NCI-H2227 (cell line): ENCODE data around the gene AKAP5.
"Not testable (repeated sequence)": the region's sequence is repeated elsewhere in the genome, so short reads cannot be mapped to it uniquely, and the experiment has no call there.

Experiments
- DNase-seq: peaks from one replicate; lab custom pipeline; 2025; ENCODE audit not compliant: unreplicated experiment; lab: John Stamatoyannopoulos, UW

AKAP5 gene

GRCh38 chr14:64502456-64502855, 37.2 kb downstream of the AKAP5 start:
- DNase-seq: no peak

GRCh38 chr14:64502887-64503433, 37.7 kb downstream of the AKAP5 start:
- DNase-seq: peak; percentile 61

- peak; percentile 95 for DNase-seq
Observed at GRCh38 chr14:64503434-64504309, 38.4 kb downstream of the AKAP5 start, which contains the start of gene ZBTB25. Gene ZBTB25 (minus strand): TSS chr14:64503838. CDS start chr14:64490533, 13,305 bp downstream.

DNA sequence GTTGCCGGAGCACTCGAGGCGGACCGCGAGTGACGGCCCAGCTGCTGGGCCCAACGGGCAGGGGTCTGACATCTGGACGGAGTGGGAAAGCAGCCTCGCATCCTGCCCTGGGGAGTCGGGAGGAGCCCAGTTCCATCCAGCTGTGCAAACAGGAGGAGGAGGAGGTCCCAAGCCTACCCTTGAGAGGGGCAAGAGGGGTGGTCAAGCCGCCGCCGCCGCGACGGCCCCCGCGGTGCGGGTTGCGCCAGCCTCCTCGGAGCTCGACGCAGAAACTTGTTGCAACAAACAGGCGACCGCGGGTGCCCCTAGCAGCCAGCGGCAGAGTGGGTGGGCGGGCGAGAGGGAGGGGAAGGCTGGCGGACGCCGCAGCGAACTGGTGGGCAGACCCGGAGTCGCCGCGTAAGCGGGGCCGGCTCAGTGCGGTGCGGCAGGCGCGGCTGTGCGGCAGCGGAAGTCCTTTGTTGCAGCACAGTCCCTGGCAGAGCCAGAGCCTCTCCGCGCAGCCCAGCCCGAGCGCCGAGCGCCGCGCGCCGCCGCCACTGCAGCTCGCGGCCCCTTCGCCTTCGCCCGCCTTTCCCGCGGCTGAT, 39.1 kb downstream of the AKAP5 start, which contains the start of gene ZBTB1:
TSS of gene ZBTB1 (plus strand) at position 461 of the 587 bp plus-strand sequence. CDS start 16,735 bp downstream, outside the sequence.
- peak; percentile 88 for DNase-seq

GRCh38 chr14:64504897-64505794, 39.8 kb downstream of the AKAP5 start:
- DNase-seq: peak; percentile 87

DNA sequence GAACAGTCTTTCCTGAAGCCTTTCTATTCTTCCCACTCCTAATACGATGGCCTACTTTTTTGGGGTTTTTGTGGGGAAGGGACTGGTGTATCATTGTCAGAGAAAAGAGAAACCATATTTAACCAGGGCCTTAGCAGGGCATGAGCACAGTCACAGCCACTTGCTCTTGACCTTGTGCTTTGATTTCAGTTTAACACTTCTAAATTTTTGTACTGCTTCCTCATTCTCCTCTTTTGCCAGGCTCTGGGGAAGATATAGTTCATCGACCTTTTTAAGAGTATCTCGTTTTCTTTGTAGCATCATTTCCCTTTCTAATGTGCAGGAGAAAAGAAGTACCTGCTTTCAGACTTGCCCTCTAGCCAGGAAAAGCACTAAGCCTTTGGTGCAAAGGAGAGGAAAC, 41.4 kb downstream of the AKAP5 start:
- no peak for DNase-seq

DNA sequence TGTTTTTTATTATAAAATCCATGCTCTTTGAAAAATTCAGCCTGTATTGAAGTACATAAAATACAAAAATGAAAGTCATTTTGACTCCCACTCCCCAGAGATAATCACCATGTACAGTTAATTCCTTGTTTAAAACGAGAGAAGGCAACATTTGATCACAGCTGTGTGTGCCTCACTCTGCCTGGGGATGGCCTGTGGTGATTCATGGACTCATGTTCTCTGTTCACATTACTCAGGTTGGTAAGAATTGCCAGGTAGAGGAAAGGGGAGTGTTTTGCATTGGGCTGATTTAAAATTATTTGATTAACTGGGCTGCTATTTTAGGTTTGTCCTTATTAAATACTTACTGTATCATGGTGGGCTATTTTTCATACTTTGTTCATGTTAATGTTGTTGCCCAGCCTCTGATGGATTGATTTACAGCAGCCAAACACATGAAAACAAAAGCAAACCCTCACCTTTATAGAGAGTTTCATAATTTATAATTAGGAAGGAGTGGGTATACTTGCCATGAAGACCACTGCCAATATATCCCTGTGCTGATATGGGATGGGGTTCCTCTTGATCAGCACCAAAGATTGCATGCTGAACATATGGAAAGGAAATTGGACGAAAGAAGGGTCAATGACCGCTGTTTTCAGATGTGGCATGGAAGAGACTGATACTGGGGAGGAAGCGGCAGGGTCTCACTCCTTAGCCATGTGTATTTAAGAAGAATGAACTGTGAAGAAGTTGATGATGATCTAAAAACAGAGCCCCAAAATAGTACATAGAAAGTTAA, 42.3 kb downstream of the AKAP5 start:
- DNase-seq: no peak

DNA sequence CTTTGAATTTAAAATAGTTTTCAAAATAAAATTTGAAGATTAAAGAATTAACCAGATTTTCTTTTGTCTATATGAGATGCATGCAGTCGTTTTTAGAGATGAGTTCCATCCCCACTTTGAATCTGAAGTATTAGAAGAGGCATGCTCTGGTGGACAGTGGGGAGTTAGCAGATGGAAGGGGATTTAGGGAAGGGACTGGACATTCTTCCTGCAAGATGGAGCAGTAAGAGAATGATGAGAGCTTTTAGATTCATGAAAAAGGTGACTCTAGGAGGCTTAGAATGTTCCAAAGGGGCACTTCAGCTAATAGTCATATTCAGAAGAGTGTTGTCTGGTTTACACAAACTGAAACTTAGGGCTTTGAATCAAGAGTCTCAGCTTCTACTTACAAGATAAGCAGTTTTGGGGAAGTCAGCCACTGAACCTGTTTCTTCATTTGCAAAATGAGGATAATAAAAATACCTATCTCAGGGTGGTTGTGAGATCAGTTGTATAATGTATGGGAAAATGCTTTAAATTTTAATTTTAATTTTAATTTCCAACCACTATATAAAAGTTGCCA, 43.0 kb downstream of the AKAP5 start:
- DNase-seq: no peak

- no peak for DNase-seq
Observed at GRCh38 chr14:64509036-64509435, 43.7 kb downstream of the AKAP5 start.

- peak; percentile 79 for DNase-seq
Observed at GRCh38 chr14:64510825-64511671, 45.7 kb downstream of the AKAP5 start.

DNA sequence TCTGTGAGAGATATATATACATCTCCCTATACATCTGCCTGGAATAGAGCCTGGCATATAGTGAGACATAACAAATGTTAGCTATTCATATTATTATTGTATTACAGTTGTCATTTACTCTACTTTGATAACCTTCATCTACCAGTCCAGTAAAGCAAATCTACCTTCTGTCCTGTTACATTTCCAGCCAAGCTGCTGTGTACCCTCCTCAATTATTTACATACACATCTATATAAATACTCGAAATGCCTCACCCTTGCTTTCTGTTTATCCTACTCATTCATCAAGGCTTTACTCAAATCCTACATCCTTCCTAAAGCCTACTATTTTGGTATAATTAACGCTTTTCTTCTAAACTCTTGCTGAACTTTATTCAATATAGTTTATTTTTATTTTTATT, 48.0 kb downstream of the AKAP5 start:
- no peak for DNase-seq

- DNase-seq: no peak
Observed at GRCh38 chr14:64515053-64515452, 49.8 kb downstream of the AKAP5 start.

- DNase-seq: no peak
Observed at GRCh38 chr14:64516969-64517368, 51.7 kb downstream of the AKAP5 start.

DNA sequence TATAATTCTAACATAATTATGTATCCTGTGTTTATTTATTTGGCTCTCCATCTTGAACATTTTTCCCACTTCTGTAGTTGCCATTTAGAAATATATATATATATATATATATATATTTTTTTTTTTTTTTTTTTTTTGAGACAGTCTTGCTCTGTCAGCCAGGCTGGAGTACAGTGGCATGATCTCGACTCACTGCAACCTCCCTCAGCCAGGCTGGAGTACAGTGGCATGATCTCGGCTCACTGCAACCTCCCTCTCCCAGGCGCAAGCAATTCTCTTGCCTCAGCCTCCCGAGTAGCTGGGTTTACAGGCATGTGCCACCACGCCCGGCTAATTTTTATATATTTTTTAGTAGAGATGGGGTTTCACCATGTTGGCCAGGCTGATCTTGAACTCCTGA, 52.4 kb downstream of the AKAP5 start:
- DNase-seq: not testable (repeated sequence)

- no peak for DNase-seq
Observed at GRCh38 chr14:64518229-64518628, 52.9 kb downstream of the AKAP5 start.

DNA sequence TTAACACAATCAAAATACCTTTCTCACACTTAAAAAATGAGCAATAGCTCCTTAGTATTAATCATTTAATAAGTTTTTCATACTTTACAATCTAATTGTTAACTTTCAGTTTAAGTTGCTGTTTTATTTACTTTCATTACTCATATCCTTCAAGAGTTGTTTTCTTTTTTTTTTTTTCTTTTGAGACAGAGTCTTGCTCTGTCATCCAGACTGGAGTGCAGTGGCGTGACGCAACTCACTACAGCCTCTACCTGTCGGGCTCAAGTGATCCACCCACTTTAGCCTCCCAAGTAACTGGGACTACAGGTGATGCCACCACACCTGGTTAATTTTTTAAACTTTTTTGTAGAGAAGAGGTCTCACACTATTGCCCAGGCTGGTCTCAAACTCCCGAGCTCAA, 55.4 kb downstream of the AKAP5 start:
- no peak for DNase-seq

DNA sequence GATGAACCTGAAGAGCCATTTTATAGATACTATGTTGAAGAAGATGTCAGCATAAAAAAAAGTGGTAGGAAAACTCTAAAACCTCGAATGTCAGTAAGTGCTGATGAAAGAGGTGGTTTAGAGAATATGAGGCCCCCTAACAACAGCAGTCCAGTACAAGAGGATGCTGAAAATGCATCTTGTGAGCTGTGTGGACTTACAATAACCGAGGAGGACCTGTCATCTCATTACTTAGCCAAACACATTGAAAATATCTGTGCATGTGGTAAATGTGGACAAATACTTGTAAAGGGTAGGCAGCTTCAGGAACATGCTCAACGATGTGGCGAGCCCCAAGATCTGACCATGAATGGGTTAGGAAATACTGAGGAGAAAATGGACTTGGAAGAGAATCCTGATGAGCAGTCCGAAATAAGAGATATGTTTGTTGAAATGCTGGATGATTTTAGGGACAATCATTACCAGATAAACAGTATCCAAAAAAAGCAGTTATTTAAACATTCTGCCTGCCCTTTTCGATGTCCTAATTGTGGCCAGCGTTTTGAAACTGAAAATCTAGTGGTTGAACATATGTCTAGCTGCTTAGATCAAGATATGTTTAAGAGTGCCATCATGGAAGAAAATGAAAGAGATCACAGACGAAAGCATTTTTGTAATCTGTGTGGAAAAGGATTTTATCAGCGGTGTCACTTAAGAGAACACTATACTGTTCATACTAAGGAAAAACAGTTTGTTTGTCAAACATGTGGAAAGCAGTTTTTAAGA, 57.5 kb downstream of the AKAP5 start:
- no peak for DNase-seq
